OCI-LY1 (cell line): ENCODE data around the gene ERG.

ENCODE experiments used
- H2AFZ ChIP-seq: fragments of 200-600 bp; sonication (generic), shearing (Covaris generic); 2 replicates; pipeline ENCODE4 v1.6.0; 2014; ENCODE audit warnings: antibody characterized with exemption, mild to moderate bottlenecking, low read length
- H3F3A ChIP-seq: fragments of 200-600 bp; sonication (generic), shearing (Covaris generic); 2 replicates; pipeline ENCODE4 v1.6.0; 2014; ENCODE audit warnings: mild to moderate bottlenecking, antibody characterized with exemption, low read length, moderate library complexity; ENCODE audit not compliant: insufficient read depth
- H3K27ac ChIP-seq: fragments of 200-600 bp; sonication (generic); 2 replicates; pipeline ENCODE4 v1.5.1; 2014; ENCODE audit warnings: low read length, mixed run types, mild to moderate bottlenecking, low read depth; ENCODE audit not compliant: poor library complexity, severe bottlenecking
- H3K27me3 ChIP-seq: fragments of 200-600 bp; sonication (generic); 2 replicates; pipeline ENCODE4 v1.6.0; 2014; ENCODE audit warnings: antibody characterized with exemption, mild to moderate bottlenecking, low read length, moderate library complexity; ENCODE audit not compliant: insufficient read depth
- H3K36me3 ChIP-seq: fragments of 200-600 bp; sonication (generic); 2 replicates; pipeline ENCODE4 v1.6.1; 2014; ENCODE audit warnings: mild to moderate bottlenecking, antibody characterized with exemption, low read length, moderate library complexity, mixed read lengths; ENCODE audit not compliant: insufficient read depth
- H3K4me1 ChIP-seq: fragments of 200-600 bp; sonication (generic); 2 replicates; pipeline ENCODE4 v1.5.1; 2014; ENCODE audit warnings: mild to moderate bottlenecking, low read length, moderate library complexity; ENCODE audit not compliant: insufficient read depth, severe bottlenecking
- H3K4me2 ChIP-seq: fragments of 200-600 bp; sonication (generic), shearing (Covaris generic); 2 replicates; pipeline ENCODE4 v1.6.1; 2014; ENCODE audit warnings: low read length
- H3K4me3 ChIP-seq: fragments of 200-600 bp; sonication (generic); 2 replicates; pipeline ENCODE4 v1.5.1; 2014; ENCODE audit warnings: low read length, low read depth, mild to moderate bottlenecking, mixed read lengths; ENCODE audit not compliant: poor library complexity, severe bottlenecking
- H3K79me2 ChIP-seq: fragments of 200-600 bp; shearing (Covaris generic); 2 replicates; pipeline ENCODE4 v1.6.1; 2016; ENCODE audit warnings: mixed run types, low read length, mixed read lengths; ENCODE audit not compliant: insufficient read depth
- H3K9ac ChIP-seq: fragments of 200-600 bp; sonication (generic), shearing (Covaris generic); 2 replicates; pipeline ENCODE4 v1.6.1; 2014; ENCODE audit warnings: mild to moderate bottlenecking, low read length, mixed read lengths
- H3K9me2 ChIP-seq: fragments of 200-600 bp; sonication (generic), shearing (Covaris generic); 2 replicates; pipeline ENCODE4 v1.6.1; 2014; ENCODE audit warnings: low read depth, mild to moderate bottlenecking, low read length, mixed read lengths
- H3K9me3 ChIP-seq: fragments of 200-600 bp; shearing (Covaris generic); 2 replicates; pipeline ENCODE4 v1.6.1; 2014; ENCODE audit warnings: low read length, mixed read lengths
- H4K20me1 ChIP-seq: fragments of 200-600 bp; sonication (generic), shearing (Covaris generic); 2 replicates; pipeline ENCODE4 v1.6.0; 2016; ENCODE audit warnings: mild to moderate bottlenecking, low read length; ENCODE audit not compliant: insufficient read depth
- EZH2 ChIP-seq: fragments of 200-600 bp; sonication (generic), shearing (Covaris generic); IDR thresholded peaks from 2 replicates; pipeline ENCODE4 v1.8.0; 2017; ENCODE audit warnings: borderline replicate concordance, mixed run types, mild to moderate bottlenecking, antibody characterized with exemption, low read length, moderate library complexity, mixed read lengths
- TF ChIP-seq, protein P1 (sequence below): fragments of 200-600 bp; sonication (generic), shearing (Covaris generic); IDR thresholded peaks from 2 replicates; pipeline ENCODE4 v1.5.1; 2017; ENCODE audit warnings: mild to moderate bottlenecking, antibody characterized with exemption, low read length, moderate library complexity, mixed read lengths

Gene ERG

GRCh38 chr21:38377165-38378088 lies 120.8 kb downstream of the ERG start:
- Histone ChIP-seq H3K9me3 (no peaks in the 10 kb centered on the region), H4K20me1 (no peaks in the 10 kb centered on the region), H3K27ac (no peak overlapping the region), H3K4me2 (no peak overlapping the region), H3K9ac (no peak overlapping the region), H3K4me1 (no peaks in the 10 kb centered on the region), H3K36me3 (no peaks in the 10 kb centered on the region), H3F3A (no peaks in the 10 kb centered on the region), H3K27me3 (no peaks in the 10 kb centered on the region; the same call in 1 of the 2 replicates), H3K9me2 (no peaks in the 10 kb centered on the region), H3K79me2 (no peaks in the 10 kb centered on the region), H2AFZ (no peak overlapping the region), H3K4me3 (no peak overlapping the region)
- TF ChIP-seq, protein P1, sequence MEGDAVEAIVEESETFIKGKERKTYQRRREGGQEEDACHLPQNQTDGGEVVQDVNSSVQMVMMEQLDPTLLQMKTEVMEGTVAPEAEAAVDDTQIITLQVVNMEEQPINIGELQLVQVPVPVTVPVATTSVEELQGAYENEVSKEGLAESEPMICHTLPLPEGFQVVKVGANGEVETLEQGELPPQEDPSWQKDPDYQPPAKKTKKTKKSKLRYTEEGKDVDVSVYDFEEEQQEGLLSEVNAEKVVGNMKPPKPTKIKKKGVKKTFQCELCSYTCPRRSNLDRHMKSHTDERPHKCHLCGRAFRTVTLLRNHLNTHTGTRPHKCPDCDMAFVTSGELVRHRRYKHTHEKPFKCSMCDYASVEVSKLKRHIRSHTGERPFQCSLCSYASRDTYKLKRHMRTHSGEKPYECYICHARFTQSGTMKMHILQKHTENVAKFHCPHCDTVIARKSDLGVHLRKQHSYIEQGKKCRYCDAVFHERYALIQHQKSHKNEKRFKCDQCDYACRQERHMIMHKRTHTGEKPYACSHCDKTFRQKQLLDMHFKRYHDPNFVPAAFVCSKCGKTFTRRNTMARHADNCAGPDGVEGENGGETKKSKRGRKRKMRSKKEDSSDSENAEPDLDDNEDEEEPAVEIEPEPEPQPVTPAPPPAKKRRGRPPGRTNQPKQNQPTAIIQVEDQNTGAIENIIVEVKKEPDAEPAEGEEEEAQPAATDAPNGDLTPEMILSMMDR = no peak

GRCh38 chr21:38376693-38377092 lies 121.6 kb downstream of the ERG start:
- Histone ChIP-seq H3K4me2 (no peak overlapping the region), H3K79me2 (no peaks in the 10 kb centered on the region), H3K27ac (no peak overlapping the region), H3K4me1 (no peaks in the 10 kb centered on the region), H3K36me3 (no peaks in the 10 kb centered on the region), H3K27me3 (no peaks in the 10 kb centered on the region; the same call in 1 of the 2 replicates), H3F3A (no peaks in the 10 kb centered on the region), H3K9me2 (no peaks in the 10 kb centered on the region), H2AFZ (no peak overlapping the region), H3K9ac (no peak overlapping the region), H3K4me3 (no peak overlapping the region), H4K20me1 (no peaks in the 10 kb centered on the region), H3K9me3 (no peaks in the 10 kb centered on the region)
- TF ChIP-seq, protein P1 = no peak
- no peak for TF ChIP-seq EZH2

GRCh38 chr21:38376235-38376634 lies 122.0 kb downstream of the ERG start:
- Histone ChIP-seq H4K20me1 (no peaks in the 10 kb centered on the region), H3K27me3 (no peaks in the 10 kb centered on the region; the same call in 1 of the 2 replicates), H3K79me2 (no peaks in the 10 kb centered on the region), H3K4me1 (no peaks in the 10 kb centered on the region), H3K9me3 (no peaks in the 10 kb centered on the region), H3F3A (no peaks in the 10 kb centered on the region), H3K4me3 (no peak overlapping the region), H3K9me2 (no peaks in the 10 kb centered on the region), H3K9ac (no peak overlapping the region), H3K36me3 (no peaks in the 10 kb centered on the region), H2AFZ (no peak overlapping the region), H3K27ac (no peak overlapping the region), H3K4me2 (no peak overlapping the region)
- TF ChIP-seq, protein P1 = no peak
- TF ChIP-seq EZH2 = no peak
